ENCODE results near the gene NAGPA.

Gene NAGPA

GRCh38 chr16:5066511-5066910, 32.8 kb upstream of the NAGPA start:
- no peak for DNase-seq
- H3K4me1 Mint-ChIP-seq (ENCODE audit: low read depth): peaks cover 11% of the 10 kb centered on the region
- H3K36me3 Mint-ChIP-seq (ENCODE audit: low read depth): peaks cover 1% of the 10 kb centered on the region
- no peaks in the 10 kb centered on the region for H3K27me3 Mint-ChIP-seq
- H3K4me3 Mint-ChIP-seq: no peak overlapping the region
- no peak overlapping the region for H3K27ac Mint-ChIP-seq
- H3K9me3 Mint-ChIP-seq: no peaks in the 10 kb centered on the region

GRCh38 chr16:5065813-5066212, 32.1 kb upstream of the NAGPA start, which contains the start of gene C16orf89:
Gene C16orf89, minus strand, starts transcription at chr16:5065956. Its CDS starts 48 bp downstream, at chr16:5065908.
- Mint-ChIP-seq H3K4me1 (ENCODE audit: low read depth) (peaks cover 4% of the 10 kb centered on the region), H3K9me3 (no peaks in the 10 kb centered on the region), H3K4me3 (no peak within 1 kb of the TSS), H3K27me3 (no peaks in the 10 kb centered on the region), H3K27ac (no peak within 1 kb of the TSS), H3K36me3 (ENCODE audit: low read depth) (no peaks in the 10 kb centered on the region)
- no peak for DNase-seq

- H3K4me3 Mint-ChIP-seq: no peak overlapping the region
- no peak for DNase-seq
- H3K4me1 Mint-ChIP-seq (ENCODE audit: low read depth): peaks cover under 1% of the 10 kb centered on the region
- H3K9me3 Mint-ChIP-seq: no peaks in the 10 kb centered on the region
- H3K27ac Mint-ChIP-seq: no peak overlapping the region
- H3K27me3 Mint-ChIP-seq: no peaks in the 10 kb centered on the region
- no peaks in the 10 kb centered on the region for H3K36me3 Mint-ChIP-seq (ENCODE audit: low read depth)
These were observed 31.6 kb upstream of the NAGPA start for GRCh38 chr16:5065326-5065725.

- Mint-ChIP-seq H3K36me3 (ENCODE audit: low read depth) (no peaks in the 10 kb centered on the region), H3K4me3 (no peak overlapping the region), H3K9me3 (no peaks in the 10 kb centered on the region), H3K4me1 (ENCODE audit: low read depth) (no peaks in the 10 kb centered on the region), H3K27ac (no peak overlapping the region), H3K27me3 (no peaks in the 10 kb centered on the region)
- no peak for DNase-seq
These were observed 31.2 kb upstream of the NAGPA start for GRCh38 chr16:5064915-5065314.

- Mint-ChIP-seq H3K36me3 (ENCODE audit: low read depth) (no peaks in the 10 kb centered on the region), H3K27ac (no peak overlapping the region), H3K9me3 (no peaks in the 10 kb centered on the region), H3K4me3 (no peak overlapping the region), H3K27me3 (no peaks in the 10 kb centered on the region), H3K4me1 (ENCODE audit: low read depth) (no peaks in the 10 kb centered on the region)
- DNase-seq: no peak
These were observed 29.3 kb upstream of the NAGPA start for GRCh38 chr16:5062790-5063765.

- H3K27me3 Mint-ChIP-seq: no peaks in the 10 kb centered on the region
- H3K9me3 Mint-ChIP-seq: no peaks in the 10 kb centered on the region
- H3K27ac Mint-ChIP-seq: no peak overlapping the region
- H3K4me1 Mint-ChIP-seq (ENCODE audit: low read depth): no peaks in the 10 kb centered on the region
- no peak overlapping the region for H3K4me3 Mint-ChIP-seq
- DNase-seq: no peak
- H3K36me3 Mint-ChIP-seq (ENCODE audit: low read depth): no peaks in the 10 kb centered on the region
These were observed 28.3 kb upstream of the NAGPA start for GRCh38 chr16:5062051-5062450.

- H3K27me3 Mint-ChIP-seq: no peaks in the 10 kb centered on the region
These were observed 26.4 kb upstream of the NAGPA start for GRCh38 chr16:5060073-5060641.

GRCh38 chr16:5059386-5060072, 25.8 kb upstream of the NAGPA start:
- no peak overlapping the region for H3K4me3 Mint-ChIP-seq
- H3K9me3 Mint-ChIP-seq: no peaks in the 10 kb centered on the region
- no peak overlapping the region for H3K27ac Mint-ChIP-seq
- H3K36me3 Mint-ChIP-seq (ENCODE audit: low read depth): no peaks in the 10 kb centered on the region
- H3K27me3 Mint-ChIP-seq: no peaks in the 10 kb centered on the region
- no peak for DNase-seq
- H3K4me1 Mint-ChIP-seq (ENCODE audit: low read depth): no peaks in the 10 kb centered on the region

More at GRCh38 chr16:5060073-5060641, 26.4 kb upstream of the NAGPA start:
- Mint-ChIP-seq H3K4me1 (ENCODE audit: low read depth) (no peaks in the 10 kb centered on the region), H3K27ac (no peak overlapping the region), H3K9me3 (no peaks in the 10 kb centered on the region), H3K4me3 (no peak overlapping the region), H3K36me3 (ENCODE audit: low read depth) (no peaks in the 10 kb centered on the region)
- no peak for DNase-seq

GRCh38 chr16:5058476-5058875, 24.7 kb upstream of the NAGPA start:
- no peak overlapping the region for H3K4me3 Mint-ChIP-seq
- H3K4me1 Mint-ChIP-seq (ENCODE audit: low read depth): no peaks in the 10 kb centered on the region
- DNase-seq: no peak
- no peak overlapping the region for H3K27ac Mint-ChIP-seq
- no peaks in the 10 kb centered on the region for H3K36me3 Mint-ChIP-seq (ENCODE audit: low read depth)
- H3K27me3 Mint-ChIP-seq: no peaks in the 10 kb centered on the region
- H3K9me3 Mint-ChIP-seq: no peaks in the 10 kb centered on the region

GRCh38 chr16:5056352-5056751, 22.6 kb upstream of the NAGPA start:
- Mint-ChIP-seq H3K9me3 (no peaks in the 10 kb centered on the region), H3K27ac (no peak overlapping the region), H3K4me1 (ENCODE audit: low read depth) (no peaks in the 10 kb centered on the region), H3K36me3 (ENCODE audit: low read depth) (no peaks in the 10 kb centered on the region), H3K4me3 (no peak overlapping the region), H3K27me3 (no peaks in the 10 kb centered on the region)
- DNase-seq: peak; percentile 55

GRCh38 chr16:5054876-5055865, 21.4 kb upstream of the NAGPA start:
- Mint-ChIP-seq H3K36me3 (ENCODE audit: low read depth) (no peaks in the 10 kb centered on the region), H3K4me3 (no peak overlapping the region), H3K27me3 (no peaks in the 10 kb centered on the region), H3K9me3 (peaks cover 5% of the 10 kb centered on the region), H3K4me1 (ENCODE audit: low read depth) (no peaks in the 10 kb centered on the region), H3K27ac (no peak overlapping the region)
- no peak for DNase-seq

- Mint-ChIP-seq H3K36me3 (ENCODE audit: low read depth) (no peaks in the 10 kb centered on the region), H3K27me3 (no peaks in the 10 kb centered on the region), H3K9me3 (peaks cover 7% of the 10 kb centered on the region), H3K27ac (no peak overlapping the region), H3K4me3 (no peak overlapping the region), H3K4me1 (ENCODE audit: low read depth) (no peaks in the 10 kb centered on the region)
- DNase-seq: no peak
These were observed 13.2 kb upstream of the NAGPA start for GRCh38 chr16:5046914-5047313.

- no peaks in the 10 kb centered on the region for H3K27me3 Mint-ChIP-seq
- no peak for DNase-seq
- H3K36me3 Mint-ChIP-seq (ENCODE audit: low read depth): no peaks in the 10 kb centered on the region
- peaks cover 6% of the 10 kb centered on the region for H3K9me3 Mint-ChIP-seq
- H3K4me1 Mint-ChIP-seq (ENCODE audit: low read depth): no peaks in the 10 kb centered on the region
- no peak overlapping the region for H3K4me3 Mint-ChIP-seq
- H3K27ac Mint-ChIP-seq: no peak overlapping the region
These were observed 11.9 kb upstream of the NAGPA start for GRCh38 chr16:5045499-5046115.
